IPS-11a (cell line): ENCODE results near the gene CERT1.
"Not testable (repeated sequence)": the region's sequence is repeated elsewhere in the genome, so short reads cannot be mapped to it uniquely, and the experiment has no call there.

ENCODE experiments used
- H3K4me3 ChIP-seq: one replicate; pipeline ENCODE4 v1.5.1; 2013; ENCODE audit warnings: low read depth, low read length, control low read depth

Gene CERT1

DNA sequence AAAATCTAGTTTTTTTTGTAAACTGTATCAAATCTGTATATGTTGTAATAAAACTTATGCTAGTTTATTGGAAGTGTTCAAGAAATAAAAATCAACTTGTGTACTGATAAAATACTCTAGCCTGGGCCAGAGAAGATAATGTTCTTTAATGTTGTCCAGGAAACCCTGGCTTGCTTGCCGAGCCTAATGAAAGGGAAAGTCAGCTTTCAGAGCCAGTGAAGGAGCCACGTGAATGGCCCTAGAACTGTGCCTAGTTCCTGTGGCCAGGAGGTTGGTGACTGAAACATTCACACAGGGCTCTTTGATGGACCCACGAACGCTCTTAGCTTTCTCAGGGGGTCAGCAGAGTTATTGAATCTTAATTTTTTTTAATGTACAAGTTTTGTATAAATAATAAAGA lies 150.1 kb downstream of the CERT1 start:
- H3K4me3 ChIP-seq: no peak overlapping the region

DNA sequence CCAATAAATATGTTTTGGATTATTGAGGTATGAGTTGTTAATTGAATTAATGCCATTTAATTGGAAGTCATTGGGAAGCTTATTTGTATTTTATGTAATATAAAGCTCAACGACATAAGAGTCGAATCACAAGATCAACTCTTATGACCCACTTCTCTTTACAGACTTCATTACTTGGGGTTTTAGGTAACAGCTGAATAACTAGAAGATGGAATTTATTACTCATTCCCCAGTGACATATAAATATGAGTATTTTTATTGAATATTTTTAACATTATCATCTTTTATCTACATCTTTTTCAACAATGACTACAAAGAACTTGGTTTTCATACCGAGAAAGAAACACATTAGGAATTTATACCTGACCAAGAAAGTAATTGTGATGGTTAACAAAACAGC lies 153.3 kb downstream of the CERT1 start:
- no peak overlapping the region for H3K4me3 ChIP-seq

DNA sequence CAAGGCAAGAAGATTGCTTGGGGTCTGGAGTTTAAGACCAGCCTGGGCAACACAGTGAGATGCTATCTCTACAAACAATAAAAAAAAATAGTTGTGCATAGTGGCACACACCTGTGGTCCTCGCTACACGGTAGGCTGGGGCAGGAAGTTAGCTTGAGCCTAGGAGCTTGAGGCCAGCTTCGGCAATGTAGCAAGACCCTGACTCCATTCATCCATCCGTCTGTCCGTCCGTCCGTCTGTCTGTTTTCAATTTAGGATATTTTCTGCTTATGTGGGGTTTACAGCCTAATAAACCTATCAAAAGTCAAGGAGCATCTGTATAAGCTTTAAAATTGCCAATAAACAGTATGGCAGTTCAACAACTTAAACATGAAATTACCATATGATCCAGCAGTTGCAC lies 154.7 kb downstream of the CERT1 start:
- no peak overlapping the region for H3K4me3 ChIP-seq

DNA sequence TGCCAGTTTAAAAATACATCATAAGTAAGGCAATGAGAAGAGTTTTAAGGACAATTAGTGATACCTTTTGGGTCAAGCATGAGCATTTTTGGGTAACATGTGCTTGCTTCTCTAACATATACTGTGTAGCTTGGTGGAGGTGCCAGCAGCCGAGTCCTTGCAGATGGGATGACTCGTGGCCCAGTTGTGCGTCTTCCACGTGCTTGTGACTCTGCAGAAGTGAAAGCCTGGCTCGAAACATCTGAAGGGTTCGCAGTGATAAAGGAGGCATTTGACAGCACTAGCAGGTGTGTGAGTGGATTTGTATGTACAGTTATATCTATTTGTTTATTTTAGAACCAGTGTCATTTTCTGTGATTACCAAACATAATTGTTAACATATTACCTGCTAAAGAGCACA lies 156.2 kb downstream of the CERT1 start:
- H3K4me3 ChIP-seq: no peak overlapping the region

- H3K4me3 ChIP-seq: no peak overlapping the region
Observed at GRCh38 chr5:75351139-75351926, 160.1 kb downstream of the CERT1 start.

DNA sequence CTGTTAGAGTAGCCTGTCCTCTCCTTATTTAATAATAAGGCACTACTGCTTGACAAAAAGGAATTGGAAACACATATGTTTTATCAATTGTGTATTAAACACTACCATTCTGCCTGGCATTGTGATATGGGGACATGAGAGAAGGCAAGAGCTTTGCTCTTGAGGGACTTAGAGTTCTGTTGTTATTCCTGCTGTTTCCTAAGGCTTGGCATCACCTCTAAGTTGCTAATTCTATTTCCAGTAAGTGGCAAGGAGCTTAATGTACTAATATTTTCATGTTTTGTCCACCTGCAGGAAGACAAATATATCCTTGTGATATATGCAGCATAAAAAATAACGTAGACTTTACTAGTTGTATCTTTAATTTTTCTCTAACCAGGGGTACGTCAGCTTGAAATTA lies 161.8 kb downstream of the CERT1 start:
- no peak overlapping the region for H3K4me3 ChIP-seq

DNA sequence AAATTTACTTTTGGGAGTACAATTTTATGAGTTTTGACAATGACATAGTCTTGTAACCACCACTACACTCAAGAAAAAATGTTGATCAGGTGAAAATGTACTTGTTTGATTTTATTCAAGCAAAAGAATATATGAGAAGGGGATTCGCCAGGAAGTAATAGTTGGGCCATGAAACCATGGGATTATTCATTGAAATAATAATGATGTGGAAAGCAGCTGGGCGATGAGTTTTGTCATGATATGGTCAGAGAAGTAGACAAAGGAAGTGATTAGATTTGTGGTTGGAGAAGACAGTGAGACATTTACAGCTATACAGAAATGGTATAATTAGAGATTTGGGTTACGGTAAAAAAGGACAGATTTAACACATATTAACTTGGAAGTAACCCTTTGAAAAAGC lies 163.2 kb downstream of the CERT1 start:
- no peak overlapping the region for H3K4me3 ChIP-seq

DNA sequence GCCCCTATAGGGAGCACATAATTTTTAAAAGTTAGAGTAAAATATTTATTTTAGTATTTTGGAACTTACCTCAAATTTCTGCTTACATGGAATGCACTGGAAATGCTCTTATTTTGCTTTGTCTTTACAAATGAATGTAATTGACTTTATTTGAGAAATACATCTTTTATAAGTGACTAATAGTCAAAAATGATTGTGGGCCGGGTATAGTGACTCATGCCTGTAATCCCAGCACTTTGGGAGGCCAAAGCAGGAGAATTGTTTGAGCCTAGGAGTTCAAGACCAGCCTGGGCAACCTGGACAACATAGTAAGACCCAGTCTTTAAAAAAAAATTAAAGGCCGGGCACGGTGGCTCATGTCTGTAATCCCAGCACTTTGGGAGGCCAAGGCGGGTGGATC lies 168.6 kb downstream of the CERT1 start:
- H3K4me3 ChIP-seq: no peak overlapping the region

DNA sequence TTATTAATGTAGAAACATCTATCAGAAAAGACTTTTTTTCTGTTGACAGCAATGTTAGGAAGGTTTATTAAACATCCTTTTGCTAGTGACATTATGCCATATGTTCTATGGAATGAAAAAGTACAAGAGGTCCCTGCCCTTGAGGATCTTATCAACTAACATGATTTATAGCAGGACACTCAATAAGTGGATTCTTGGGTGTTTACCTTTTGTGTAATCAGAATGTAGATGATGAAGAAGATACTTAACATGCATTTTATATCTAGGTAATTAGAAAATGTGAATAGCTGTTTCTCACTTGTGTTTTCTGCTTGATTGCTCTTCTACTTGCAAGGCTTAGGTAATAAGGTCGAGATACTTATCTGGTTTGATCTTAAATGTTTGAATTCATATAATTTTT lies 169.5 kb downstream of the CERT1 start:
- no peak overlapping the region for H3K4me3 ChIP-seq

DNA sequence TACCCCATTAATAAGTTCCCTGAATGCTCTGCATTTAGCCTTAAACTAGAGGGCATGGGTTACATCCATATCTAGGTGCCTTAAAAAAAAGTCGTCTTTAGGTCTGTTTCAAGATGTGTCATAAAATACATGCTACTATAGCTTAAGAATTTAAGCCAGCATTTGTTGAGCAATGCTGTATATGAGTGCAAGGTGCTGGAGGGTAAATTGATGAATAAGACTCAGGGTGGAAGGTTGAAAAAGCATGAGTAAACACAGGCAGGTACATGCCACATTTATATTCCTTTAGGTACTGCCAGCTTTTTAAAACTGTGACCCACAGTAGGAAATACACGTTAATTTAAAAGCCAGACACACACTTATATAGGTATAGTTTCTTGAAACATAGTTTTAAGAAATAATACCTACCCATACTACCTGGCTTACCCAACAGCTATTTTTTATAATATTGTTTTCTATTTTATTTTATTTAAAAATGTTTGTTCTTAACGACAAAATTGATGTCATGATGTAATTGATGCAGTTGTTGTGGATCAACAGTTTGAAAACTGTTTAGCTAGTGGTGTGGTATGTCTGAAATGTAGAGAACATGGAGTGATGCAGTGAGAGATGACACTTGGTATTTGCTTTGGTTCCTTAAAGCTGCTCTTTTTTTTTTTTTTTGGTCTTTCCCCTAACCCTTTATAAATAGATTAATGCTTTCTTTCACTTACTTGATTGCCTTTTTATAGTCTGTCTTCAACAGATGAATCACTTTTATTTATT lies 170.5 kb downstream of the CERT1 start:
- H3K4me3 ChIP-seq: no peak overlapping the region

DNA sequence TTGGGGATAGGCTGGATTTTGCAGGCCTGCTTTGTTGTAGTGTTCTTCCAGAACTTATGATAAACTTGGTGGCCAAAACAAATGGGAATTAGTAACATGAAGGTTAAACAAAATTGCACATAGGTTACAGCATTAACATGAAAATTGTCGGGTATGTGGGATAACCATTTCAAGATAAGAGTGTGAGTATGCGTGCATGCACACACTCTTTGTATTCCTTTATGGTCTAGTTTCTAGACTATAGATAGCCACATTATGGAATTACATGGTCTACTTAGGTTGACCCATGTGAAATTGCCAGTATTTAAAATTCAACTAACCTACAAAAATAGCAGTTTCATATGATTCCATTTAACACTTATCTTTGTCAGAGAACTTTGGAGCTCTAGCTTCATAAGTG lies 173.0 kb downstream of the CERT1 start:
- H3K4me3 ChIP-seq: peak overlapping the region; percentile 92

GRCh38 chr5:75337366-75338021 lies 173.9 kb downstream of the CERT1 start:
- H3K4me3 ChIP-seq: peak overlapping the region; percentile 92

- H3K4me3 ChIP-seq: peak within 1 kb of the TSS; percentile 92
Observed at GRCh38 chr5:75336615-75337336, 174.7 kb downstream of the CERT1 start, which contains the start of gene HMGCR. HMGCR (plus strand) TSS chr5:75337220; CDS start chr5:75342606, 5,386 bp downstream.

DNA sequence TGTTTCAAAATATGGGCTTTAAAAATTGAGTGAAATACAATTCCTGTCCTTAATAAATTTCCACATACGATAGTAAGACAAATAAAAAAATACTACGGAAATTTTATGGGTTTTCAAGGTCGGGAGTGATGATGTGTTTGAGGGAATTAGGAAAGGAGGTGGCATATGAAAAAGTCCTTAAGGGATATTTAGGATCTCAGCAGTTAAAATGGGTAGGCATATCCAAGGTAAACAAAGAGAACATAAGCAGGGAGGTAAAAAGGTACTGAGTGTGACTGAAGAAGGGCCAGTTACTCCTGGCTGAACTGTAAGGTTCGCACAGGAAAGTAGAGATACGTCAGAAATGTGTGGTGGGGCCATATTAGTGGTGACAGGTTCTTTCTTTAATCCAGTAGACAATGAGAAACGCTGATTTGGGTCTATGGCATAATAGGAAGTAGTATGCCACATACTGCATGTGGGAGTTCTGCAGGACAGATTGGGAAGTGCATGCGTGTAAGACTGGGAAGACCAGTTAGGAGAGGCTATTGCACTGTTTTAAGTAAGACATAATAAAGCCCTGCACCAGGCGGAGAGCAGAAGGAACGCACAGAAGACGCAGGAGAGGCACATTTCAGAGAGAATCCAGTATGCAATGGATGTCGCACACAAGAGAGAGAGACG lies 175.3 kb downstream of the CERT1 start:
- H3K4me3 ChIP-seq: peak overlapping the region; percentile 92

GRCh38 chr5:75335486-75335885 lies 175.9 kb downstream of the CERT1 start:
- no peak overlapping the region for H3K4me3 ChIP-seq

DNA sequence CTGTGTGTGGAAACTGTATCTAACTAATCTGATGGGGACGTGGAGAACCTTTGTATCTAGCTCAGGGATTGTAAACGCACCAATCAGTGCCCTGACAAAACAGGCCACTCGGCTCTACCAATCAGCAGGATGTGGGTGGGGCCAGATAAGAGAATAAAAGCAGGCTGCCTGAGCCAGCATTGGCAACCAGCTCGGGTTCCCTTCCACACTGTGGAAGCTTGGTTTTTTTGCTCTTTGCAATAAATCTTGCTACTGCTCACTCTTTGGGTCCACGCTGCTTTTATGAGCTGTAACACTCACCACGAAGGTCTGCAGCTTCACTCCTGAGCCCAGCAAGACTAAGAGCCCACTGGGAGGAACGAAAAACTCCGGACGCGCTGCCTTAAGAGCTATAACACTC lies 177.0 kb downstream of the CERT1 start:
- H3K4me3 ChIP-seq: not testable (repeated sequence)

- not testable (repeated sequence) for H3K4me3 ChIP-seq
Observed at GRCh38 chr5:75333759-75334158, 177.7 kb downstream of the CERT1 start.

GRCh38 chr5:75331095-75332090 lies 180.0 kb downstream of the CERT1 start:
- H3K4me3 ChIP-seq: no peak overlapping the region

GRCh38 chr5:75330404-75330803 lies 181.0 kb downstream of the CERT1 start:
- no peak overlapping the region for H3K4me3 ChIP-seq
